ENCODE measurements around the gene SOCS7.

The SOCS7 gene

DNA sequence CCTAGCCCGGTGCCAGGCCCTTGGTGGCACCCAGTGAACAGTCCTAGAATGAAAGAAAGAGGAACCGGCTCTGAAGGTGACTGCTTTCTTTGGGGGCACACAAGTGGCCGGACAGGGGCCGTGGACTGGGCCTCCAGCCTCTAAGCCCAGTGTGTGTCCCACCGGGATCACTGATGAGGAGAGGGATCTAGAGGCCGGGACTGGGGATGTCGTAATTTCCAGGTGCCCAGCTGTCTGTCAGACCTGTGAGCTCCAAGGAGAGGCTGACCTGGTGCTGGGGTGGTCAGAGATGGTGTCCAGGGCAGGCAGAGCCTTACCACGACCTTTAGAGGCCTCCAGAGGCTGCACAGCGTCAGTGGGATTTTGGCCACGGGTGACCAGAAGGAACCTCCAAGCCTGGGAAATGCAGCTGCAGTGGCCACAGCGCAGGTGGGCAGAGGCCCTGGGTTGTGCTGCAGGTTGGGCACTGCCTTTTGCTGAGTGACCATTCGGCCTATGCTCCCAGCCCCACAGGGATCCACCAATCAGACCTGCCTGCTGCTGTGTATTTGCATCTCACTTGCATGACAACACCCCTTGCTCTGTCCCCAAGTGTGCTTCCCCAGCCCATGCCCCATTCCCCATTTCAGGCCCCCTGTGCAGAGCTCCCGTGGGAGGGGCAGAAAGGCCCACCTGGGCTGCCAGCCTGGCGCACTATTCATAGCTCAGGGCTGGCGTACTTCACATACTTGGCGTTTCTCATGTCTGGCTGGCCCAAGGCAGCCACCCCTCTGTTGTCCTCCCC is 89.2 kb downstream of the SOCS7 start:
- DNase-seq (ENCODE audit: low read depth in 2 of 2) = no peak

DNA sequence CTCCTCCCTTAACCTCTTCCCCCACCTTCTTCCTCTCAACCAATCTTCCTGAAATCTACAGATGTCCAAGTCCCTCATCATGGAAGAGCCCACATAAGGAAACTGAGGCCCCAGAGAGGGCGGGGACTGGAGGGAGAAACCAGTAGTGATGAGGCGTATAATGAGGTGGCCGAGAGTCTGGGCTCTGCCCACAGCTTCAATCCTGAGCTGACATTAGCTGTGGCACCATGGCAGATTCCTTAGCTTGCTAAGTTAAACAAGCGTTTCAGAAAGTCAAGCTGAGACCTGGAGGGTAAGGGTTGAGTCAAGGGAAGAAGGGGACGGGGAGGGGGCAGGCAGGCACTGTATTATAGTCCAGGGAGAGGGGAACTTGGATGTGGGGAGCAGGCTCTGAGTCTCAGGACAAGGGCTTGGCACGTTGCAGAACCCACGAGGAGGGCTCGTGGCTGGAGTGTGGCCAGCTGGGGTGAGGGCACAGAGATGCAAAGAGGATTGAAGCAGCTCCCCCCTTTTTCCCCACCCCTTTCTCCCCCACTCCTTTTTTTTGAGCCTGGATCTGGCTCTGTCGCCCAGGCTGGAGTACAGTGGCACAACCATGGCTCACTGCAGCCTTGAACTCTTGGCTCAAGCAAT is 89.9 kb downstream of the SOCS7 start:
- no peak for DNase-seq (ENCODE audit: low read depth in 2 of 2)

DNA sequence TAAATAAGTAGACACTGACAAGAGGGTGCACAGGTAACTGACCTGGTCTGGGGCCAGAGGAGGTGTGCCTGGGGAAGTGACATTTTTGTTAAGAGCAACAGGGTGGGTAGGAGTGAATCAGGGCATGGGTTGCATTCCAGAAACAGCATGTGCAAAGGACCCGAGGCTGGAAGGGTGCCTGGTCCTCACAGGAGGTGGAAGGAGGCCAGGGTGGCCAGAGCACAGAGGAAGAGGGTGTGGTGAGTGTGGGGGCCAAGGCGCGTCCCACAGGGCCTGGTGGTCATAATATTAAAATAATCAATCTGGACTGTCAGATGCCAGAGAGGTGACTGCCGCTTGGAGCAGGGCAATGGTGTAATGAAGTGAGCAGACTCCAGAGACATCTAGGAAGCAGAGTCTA is 90.9 kb downstream of the SOCS7 start:
- DNase-seq (ENCODE audit: low read depth in 2 of 2) = no peak

DNA sequence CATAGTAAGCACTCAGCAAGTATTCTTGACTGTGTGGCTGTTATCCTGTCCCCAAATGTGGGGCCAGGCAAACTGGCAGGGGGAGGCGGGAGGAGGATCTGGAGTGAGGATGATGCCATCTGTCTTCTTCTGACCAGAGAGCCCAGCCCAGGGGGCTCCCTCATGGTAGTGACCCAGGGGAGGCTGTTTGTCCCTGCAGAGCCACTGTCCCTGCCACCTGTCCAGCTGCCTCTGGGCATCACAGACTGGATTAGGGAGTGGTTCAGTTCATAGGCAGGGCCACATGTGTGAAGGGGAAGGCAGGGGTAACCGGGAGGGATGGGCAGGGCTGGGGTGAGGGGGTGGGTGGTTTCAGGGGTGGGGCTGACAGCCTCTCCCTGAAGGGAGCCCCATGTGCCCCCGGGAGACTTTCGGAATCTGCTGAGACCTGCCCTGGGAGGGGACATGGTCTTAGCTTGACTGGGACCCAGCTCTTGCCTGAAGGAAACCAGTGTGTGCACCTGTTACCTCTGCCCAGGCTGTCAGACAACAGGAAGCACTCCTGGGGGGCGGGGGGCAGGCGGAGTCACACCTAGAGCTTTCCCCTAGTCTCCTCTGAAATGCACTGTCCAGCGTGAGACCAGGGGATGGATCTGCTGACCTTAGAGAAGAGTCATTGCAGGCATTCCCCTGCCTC is 91.8 kb downstream of the SOCS7 start:
- no peak for DNase-seq (ENCODE audit: low read depth in 2 of 2)

DNA sequence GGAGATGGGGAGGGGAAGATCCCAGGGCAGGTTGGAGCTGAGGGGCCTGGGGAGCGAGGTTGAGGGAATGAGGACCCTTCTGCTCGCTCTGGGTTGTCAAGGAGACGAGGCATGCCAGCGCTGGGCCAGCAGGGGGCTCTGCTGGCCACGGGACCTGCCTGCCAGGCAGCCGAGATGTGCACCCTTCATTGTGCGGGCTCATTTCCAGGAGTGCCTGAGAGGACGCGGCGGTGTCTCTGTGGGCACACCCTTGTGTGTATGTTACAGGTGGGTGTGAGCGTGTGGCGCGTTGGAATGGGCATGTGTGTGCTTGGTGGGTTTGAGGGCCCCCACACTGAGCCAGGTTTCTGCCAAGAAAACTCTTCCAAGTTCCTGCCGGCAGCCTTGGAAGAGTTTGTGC is 92.5 kb downstream of the SOCS7 start:
- peak; percentile 18 to 46 for DNase-seq (ENCODE audit: low read depth in 2 of 2)

DNA sequence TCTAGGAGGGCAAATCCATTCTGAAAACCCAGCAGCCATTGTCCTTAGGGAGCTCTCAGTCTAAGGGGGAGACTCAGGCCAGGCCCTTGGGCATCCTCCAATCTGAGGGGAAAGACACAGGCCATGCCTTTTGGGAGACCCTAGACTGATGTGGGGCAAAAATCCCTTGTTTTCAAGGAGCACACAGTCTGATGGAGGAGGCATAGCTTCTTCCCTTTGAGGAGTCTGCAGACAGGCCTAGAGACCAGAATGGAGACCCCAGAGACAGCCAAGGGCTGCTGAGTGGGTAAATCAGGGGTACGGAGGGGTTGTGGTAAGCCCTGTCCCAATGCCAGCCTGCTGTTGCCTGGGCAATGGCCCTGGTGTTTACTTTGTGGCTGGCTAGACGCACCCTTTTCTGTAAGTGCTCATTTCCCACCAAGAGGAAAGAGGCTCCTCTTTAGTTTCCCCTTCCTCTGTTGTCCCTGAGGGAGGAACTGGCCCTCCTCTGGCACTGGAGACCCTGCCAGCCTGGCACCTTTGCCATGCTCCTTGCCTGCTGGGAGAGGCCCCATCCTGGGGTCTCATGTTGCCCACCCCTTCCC is 96.0 kb downstream of the SOCS7 start:
- no peak for DNase-seq (ENCODE audit: low read depth in 2 of 2)

DNA sequence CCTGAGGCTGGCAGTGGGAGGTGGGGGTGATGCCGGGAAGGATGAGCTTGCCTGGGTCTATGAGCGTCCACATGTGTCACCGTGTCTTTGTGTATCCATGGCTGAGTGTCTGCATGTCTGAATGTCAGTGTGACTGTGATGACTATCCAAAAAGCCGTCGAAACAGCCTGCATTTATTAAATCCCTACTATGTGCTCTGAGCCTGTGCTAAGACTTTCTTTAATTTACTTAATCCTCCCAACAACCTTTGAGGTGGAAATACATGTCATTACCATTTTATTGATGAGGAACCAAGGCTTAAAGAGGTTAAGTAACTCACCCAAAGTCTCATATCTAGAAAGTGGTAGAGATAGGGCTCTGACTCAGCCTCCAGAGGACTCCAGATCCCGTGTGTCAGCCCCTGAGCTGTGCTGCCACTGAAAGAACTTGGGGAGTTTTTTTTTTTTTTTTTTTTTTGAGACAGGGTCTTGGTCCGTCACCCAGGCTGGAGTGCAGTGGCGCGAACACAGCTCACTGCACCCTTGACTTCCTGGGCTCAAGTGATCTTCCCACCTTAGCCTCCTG is 96.6 kb downstream of the SOCS7 start:
- no peak for DNase-seq (ENCODE audit: low read depth in 2 of 2)

DNA sequence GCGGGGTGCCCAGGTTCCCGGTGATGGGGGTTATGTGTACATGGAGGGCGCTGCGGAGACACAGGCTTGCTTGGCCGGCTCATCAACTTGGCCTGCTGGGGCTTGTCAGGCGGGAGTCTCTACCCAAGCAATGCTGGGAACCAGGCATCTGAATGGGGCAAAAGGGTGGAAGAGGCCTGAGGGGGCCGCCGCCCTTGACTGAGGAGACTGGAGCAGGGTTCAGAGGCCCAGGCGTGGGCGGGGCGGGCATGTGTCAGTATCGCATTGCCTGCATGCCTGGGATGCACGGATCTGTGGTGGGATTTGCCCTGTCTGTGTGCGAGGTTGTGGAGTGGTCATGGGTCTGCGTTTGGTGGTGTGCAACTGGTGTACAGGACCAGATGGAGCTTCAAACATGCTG is 97.7 kb downstream of the SOCS7 start:
- DNase-seq (ENCODE audit: low read depth in 2 of 2) = no peak

DNA sequence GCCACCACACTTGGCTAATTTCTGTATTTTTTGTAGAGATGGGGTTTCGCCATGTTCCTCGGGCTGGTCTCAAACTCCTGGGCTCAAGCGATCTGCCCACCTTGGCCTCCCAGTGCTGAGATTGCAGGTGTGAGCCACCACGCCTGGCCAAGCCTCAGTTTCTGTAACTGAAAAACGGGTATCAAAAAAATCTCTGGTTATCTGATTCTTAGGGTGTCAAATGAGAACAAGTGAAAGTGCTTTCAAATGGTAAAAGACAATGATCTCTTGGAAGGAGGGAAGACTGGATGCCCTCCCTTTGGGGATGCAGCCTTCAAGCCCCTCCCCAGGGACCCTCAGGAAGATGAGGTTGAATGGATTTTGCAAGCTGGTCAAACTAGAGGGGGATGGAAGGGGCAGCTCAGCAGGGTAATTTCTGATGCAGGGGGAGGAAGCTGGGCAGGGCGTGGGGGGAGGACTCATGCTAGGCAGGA is 98.9 kb downstream of the SOCS7 start:
- no peak for DNase-seq (ENCODE audit: low read depth in 2 of 2)

DNA sequence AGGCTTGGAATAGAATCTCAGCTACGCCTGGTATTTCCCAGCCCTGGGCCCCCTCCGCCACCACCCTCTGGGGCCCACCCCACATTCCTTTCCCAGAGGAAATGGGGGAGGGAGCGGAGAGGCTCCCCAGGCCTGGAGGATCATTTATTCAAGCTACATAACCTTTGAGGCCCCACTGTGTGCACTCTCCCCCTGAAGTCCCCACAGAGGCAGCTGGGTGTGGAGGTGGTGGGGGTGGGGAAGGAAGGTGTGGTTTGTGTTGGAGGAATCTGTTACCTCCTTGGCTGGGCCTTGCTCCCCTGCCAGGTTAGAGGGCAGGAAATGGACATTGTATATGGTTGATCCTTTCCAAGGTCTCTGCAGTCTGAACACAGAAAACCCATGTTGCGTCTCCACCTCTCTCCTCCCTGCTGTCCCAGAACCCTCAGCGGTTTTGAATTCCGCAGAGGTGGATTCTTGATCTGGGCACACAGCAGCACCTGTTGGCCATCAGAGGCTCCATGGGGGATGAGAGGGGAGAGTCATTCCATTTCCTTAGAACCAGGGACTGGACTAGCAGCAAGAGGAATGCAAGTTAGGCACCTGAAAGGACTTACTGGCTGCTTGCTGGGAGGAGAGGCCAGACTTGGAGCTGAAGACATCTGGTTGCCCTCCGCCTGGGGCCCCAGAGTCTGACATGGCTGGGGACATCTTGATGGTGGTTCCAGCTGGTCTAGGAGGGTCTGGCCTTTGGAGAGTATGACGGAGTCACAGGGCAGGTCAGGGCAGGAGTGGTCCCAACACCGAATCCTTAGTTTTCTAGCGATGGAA is 99.6 kb downstream of the SOCS7 start:
- DNase-seq (ENCODE audit: low read depth in 2 of 2) = no peak

DNA sequence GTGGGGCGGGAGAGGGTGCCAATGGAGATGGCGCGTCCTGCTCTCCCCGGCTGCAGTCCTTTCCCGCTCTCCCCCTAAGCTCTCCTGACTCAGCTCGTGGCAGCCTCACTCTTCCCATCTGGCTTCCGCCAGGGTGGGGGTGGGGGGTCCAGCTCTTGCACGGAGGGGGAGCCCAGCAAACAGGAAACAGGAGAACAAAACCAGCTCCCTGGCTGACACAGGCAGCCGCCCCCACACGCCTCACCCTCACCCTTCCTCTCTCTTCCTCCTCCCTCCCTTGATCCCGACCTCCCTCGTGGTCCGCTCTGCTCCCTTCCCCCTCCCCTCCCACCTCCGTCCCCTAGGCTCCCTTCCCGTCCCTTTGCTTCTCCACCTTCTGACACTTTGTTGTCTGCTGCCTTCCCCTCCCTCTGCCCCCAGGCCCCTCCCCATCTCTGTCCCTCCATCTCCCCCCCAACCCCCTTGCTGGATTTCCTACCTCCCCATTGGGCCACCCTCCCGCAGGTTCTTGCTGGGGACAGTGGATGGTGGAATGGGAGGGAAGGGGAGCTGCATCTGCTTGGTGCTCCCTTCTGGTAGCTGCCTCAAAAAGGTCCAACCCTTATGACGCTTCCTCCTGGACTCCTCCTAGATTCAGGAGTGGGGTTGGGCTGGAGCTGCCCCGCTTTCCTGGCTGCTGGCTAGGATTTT is 100.3 kb downstream of the SOCS7 start:
- DNase-seq (ENCODE audit: low read depth in 2 of 2) = no peak

DNA sequence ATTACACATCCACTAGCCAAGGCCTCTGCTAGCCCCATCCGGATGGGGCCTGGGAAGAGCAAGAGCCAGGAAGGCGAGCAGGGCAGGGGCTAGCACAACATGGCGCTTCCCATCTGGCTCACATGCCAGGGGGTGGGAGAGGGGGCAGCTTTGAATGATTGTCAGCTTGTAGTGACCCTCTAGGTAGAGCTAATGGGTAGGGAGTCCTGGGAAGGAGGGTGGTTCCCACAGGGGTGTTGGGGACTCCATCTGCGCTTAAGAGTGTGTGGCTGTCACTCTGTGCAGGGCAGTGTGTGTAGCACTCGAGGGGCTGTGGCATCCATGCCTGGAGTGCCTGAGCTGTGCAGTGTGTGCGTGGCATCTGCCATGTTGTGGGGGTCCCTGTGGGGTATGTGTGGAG is 101.1 kb downstream of the SOCS7 start:
- DNase-seq (ENCODE audit: low read depth in 2 of 2) = no peak

DNA sequence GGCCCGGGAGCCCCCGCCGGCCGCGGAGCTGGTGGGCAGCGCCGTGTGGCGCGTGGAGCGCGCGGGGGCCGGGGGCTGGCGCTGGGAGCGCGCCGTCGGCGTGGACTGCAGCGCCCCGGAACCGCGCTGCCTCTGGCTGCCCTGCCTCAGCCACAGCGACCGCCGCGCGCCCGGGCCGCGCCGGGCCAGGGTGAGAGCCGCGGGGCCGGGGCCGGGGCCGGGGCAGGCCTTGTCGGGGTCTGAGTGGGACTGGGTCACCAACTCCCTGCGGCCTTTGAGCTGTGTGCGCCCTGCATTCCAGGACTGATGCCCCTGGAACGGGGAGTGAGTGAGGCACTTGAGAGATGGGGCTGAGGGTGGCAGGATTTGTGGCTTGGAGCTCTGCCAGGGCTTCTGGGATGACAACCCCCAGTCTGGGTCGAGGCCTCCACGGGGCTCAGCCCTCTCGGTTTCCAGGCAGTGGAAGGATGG is 102.3 kb downstream of the SOCS7 start:
- no peak for DNase-seq (ENCODE audit: low read depth in 2 of 2)

DNA sequence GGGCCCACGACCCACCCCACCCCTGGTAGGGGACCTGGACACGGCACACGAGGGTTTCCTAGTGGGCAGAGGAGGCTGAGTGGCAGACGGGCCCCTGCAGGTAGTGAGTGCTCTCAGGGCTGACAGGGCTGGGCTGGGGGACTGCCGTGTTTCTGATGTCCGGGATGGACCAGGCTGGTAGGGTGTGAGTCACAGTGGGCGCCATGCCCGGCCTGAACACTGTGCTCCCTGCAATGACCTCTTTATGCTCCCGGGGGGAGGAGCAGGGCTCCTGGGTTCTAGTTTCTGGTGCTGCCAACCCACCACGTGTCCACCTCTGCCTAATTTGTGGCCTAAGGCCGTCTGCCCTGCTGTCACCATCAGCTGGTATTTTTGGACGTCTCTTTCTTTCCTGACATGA is 102.9 kb downstream of the SOCS7 start:
- no peak for DNase-seq (ENCODE audit: low read depth in 2 of 2)
